IMR-90 (cell line): ENCODE measurements around the gene CDHR2. TPM values are rescaled to one million over a fixed set of nuclear protein-coding genes. Genes with fewer than 3 reads are reported as not detected.

Source experiments
- ATAC-seq: fragments of 200-7000 bp; cut with Tn5 transposase; 2 replicates; pipeline ENCODE4 v1.9.1; 2020; ENCODE audit warnings: low read depth, mild to moderate bottlenecking, moderate library complexity
- BruUV-seq: library from RNA; stranded (reverse); fragments of 400-500 nt; replicated peaks from 2 replicates; lab custom pipeline; 2021; lab: Mats Ljungman, UMichigan
- CTCF ChIA-PET: fragments of 300-600 bp; formaldehyde crosslinking; extraction: SDS; loops from one replicate; lab custom pipeline; 2021; ENCODE audit warnings: antibody characterized with exemption; lab: Yijun Ruan, JAX
- POLR2A ChIA-PET: fragments of 300-600 bp; sonication (Branson Sonifier 250); formaldehyde crosslinking; loops from one replicate; lab custom pipeline; 2022; ENCODE audit warnings: antibody characterized with exemption; ENCODE audit not compliant: unreplicated experiment; lab: Charles Lee
- DNase-seq: peaks from one replicate; pipeline ENCODE4 v3.0.0; 2013
- H2AFZ ChIP-seq: replicated peaks from 2 replicates; pipeline ENCODE3; 2013; ENCODE audit warnings: low read length, mild to moderate bottlenecking; ENCODE audit not compliant: poor library complexity
- H2AK5ac ChIP-seq: 2 replicates; pipeline ENCODE4 v1.6.1; 2013; ENCODE audit warnings: low read depth, low read length, inconsistent platforms
- H2AK9ac ChIP-seq: replicated peaks from 2 replicates; pipeline ENCODE3; 2013; ENCODE audit warnings: mild to moderate bottlenecking, low read depth, low read length, moderate library complexity; ENCODE audit not compliant: poor library complexity
- H2BK120ac ChIP-seq: 2 replicates; pipeline ENCODE4 v1.6.1; 2013; ENCODE audit warnings: low read depth, low read length, inconsistent platforms
- H2BK15ac ChIP-seq: 3 replicates; pipeline ENCODE4 v1.6.1; 2013; ENCODE audit warnings: low read depth, low read length, inconsistent platforms
- H2BK20ac ChIP-seq: 2 replicates; pipeline ENCODE4 v1.6.1; 2013; ENCODE audit warnings: low read depth, mild to moderate bottlenecking, inconsistent platforms, low read length, moderate library complexity
- H2BK5ac ChIP-seq: 2 replicates; pipeline ENCODE4 v1.6.1; 2013; ENCODE audit warnings: mild to moderate bottlenecking, low read depth, low read length, inconsistent platforms; ENCODE audit not compliant: poor library complexity, severe bottlenecking
- H3K14ac ChIP-seq: replicated peaks from 2 replicates; pipeline ENCODE4 v1.6.1; 2013; ENCODE audit warnings: low read depth, low read length, inconsistent platforms
- H3K18ac ChIP-seq: 2 replicates; pipeline ENCODE4 v1.6.1; 2013; ENCODE audit warnings: low read depth, low read length, control low read depth
- H3K23ac ChIP-seq: 2 replicates; pipeline ENCODE4 v1.6.1; 2013; ENCODE audit warnings: low read depth, low read length, inconsistent platforms
- H3K27ac ChIP-seq: 2 replicates; pipeline ENCODE4 v1.5.1; 2013; ENCODE audit warnings: mild to moderate bottlenecking, control low read depth, low read length; ENCODE audit not compliant: insufficient read depth
- H3K27me3 ChIP-seq: 2 replicates; pipeline ENCODE4 v1.6.1; 2013; ENCODE audit warnings: low read length; ENCODE audit not compliant: control insufficient read depth, insufficient read depth
- H3K36me3 ChIP-seq: 2 replicates; pipeline ENCODE4 v1.6.1; 2013; ENCODE audit warnings: low read length, mixed read lengths; ENCODE audit not compliant: control insufficient read depth, insufficient read depth
- H3K4ac ChIP-seq: 2 replicates; pipeline ENCODE4 v1.6.1; 2013; ENCODE audit warnings: low read depth, low read length, inconsistent platforms
- H3K4me1 ChIP-seq: 2 replicates; pipeline ENCODE4 v1.6.1; 2013; ENCODE audit warnings: low read length, mixed read lengths; ENCODE audit not compliant: control insufficient read depth, insufficient read depth
- H3K4me2 ChIP-seq: 2 replicates; pipeline ENCODE4 v1.6.1; 2013; ENCODE audit warnings: low read depth, mild to moderate bottlenecking, control low read depth, low read length, moderate library complexity
- H3K4me3 ChIP-seq: 2 replicates; pipeline ENCODE4 v1.5.1; 2013; ENCODE audit warnings: low read depth, mild to moderate bottlenecking, control low read depth, low read length, moderate library complexity; ENCODE audit not compliant: insufficient read depth
- H3K56ac ChIP-seq: 2 replicates; pipeline ENCODE4 v1.6.1; 2013; ENCODE audit warnings: low read length, inconsistent platforms; ENCODE audit not compliant: insufficient read depth; ENCODE audit errors: extremely low read depth
- H3K79me1 ChIP-seq, 2 experiments: 2 replicates each; pipeline ENCODE4 v1.6.1; 2013; ENCODE audit warnings: low read length in 2 of 2, inconsistent platforms in 1 of 2, low read depth in 1 of 2
- H3K9ac ChIP-seq: 2 replicates; pipeline ENCODE4 v1.6.1; 2013; ENCODE audit warnings: low read depth, low read length, control low read depth
- H3K9me1 ChIP-seq: 2 replicates; pipeline ENCODE4 v1.6.1; 2013; ENCODE audit warnings: low read length, inconsistent platforms; ENCODE audit not compliant: insufficient read depth
- H3K9me3 ChIP-seq: 2 replicates; pipeline ENCODE4 v1.6.1; 2013; ENCODE audit warnings: low read length; ENCODE audit not compliant: control insufficient read depth, insufficient read depth
- H4K20me1 ChIP-seq: 2 replicates; pipeline ENCODE4 v1.6.1; 2013; ENCODE audit warnings: low read length, inconsistent platforms; ENCODE audit not compliant: insufficient read depth
- H4K5ac ChIP-seq: 2 replicates; pipeline ENCODE4 v1.6.1; 2013; ENCODE audit warnings: mild to moderate bottlenecking, low read depth, low read length, control low read depth
- H4K8ac ChIP-seq, 2 experiments: 2 replicates each; pipeline ENCODE4 v1.6.1; 2013; ENCODE audit warnings: low read depth in 2 of 2, low read length in 2 of 2, control low read depth in 1 of 2, inconsistent platforms in 1 of 2
- H4K91ac ChIP-seq: 2 replicates; pipeline ENCODE4 v1.6.1; 2013; ENCODE audit warnings: low read depth, low read length, inconsistent platforms; ENCODE audit not compliant: insufficient read depth
- BHLHE40 ChIP-seq: fragments of 150-350 bp; IDR thresholded peaks from 2 replicates; pipeline ENCODE4 v1.6.1; 2016; ENCODE audit warnings: mild to moderate bottlenecking, low read depth, low read length
- CEBPB ChIP-seq: IDR thresholded peaks from 2 replicates; pipeline ENCODE4 v1.6.1; 2012; ENCODE audit warnings: low read depth, low read length, improper control_type of control experiment
- CTCF ChIP-seq: conservative IDR thresholded peaks from 2 replicates; pipeline ENCODE4 v1.5.1; 2012; ENCODE audit warnings: mild to moderate bottlenecking, low read depth, low read length, improper control_type of control experiment
- ELK1 ChIP-seq: fragments of 150-350 bp; IDR thresholded peaks from 2 replicates; pipeline ENCODE4 v1.6.1; 2016; ENCODE audit warnings: low read depth, mild to moderate bottlenecking, low read length, moderate library complexity, borderline replicate concordance
- MAFK ChIP-seq: IDR thresholded peaks from 2 replicates; pipeline ENCODE4 v1.6.1; 2012; ENCODE audit warnings: low read depth, low read length, improper control_type of control experiment
- MAZ ChIP-seq: IDR thresholded peaks from 2 replicates; pipeline ENCODE4 v1.6.1; 2012; ENCODE audit warnings: low read depth, mild to moderate bottlenecking, low read length, improper control_type of control experiment, moderate library complexity, borderline replicate concordance
- MXI1 ChIP-seq: IDR thresholded peaks from 2 replicates; pipeline ENCODE4 v1.6.1; 2012; ENCODE audit warnings: low read depth, mild to moderate bottlenecking, low read length, moderate library complexity, borderline replicate concordance
- POLR2A ChIP-seq: IDR thresholded peaks from 2 replicates; pipeline ENCODE4 v1.6.1; 2012; ENCODE audit warnings: mild to moderate bottlenecking, low read depth, low read length
- RCOR1 ChIP-seq: IDR thresholded peaks from 2 replicates; pipeline ENCODE4 v1.6.1; 2012; ENCODE audit warnings: mild to moderate bottlenecking, low read length, improper control_type of control experiment; ENCODE audit not compliant: insufficient replicate concordance
- RFX5 ChIP-seq: IDR thresholded peaks from 2 replicates; pipeline ENCODE4 v1.8.0; 2012; ENCODE audit warnings: low read depth, mild to moderate bottlenecking, low read length, moderate library complexity
- SMC3 ChIP-seq: fragments of 150-350 bp; IDR thresholded peaks from 2 replicates; pipeline ENCODE4 v1.6.1; 2016; ENCODE audit warnings: low read depth, mild to moderate bottlenecking, antibody characterized with exemption, low read length, moderate library complexity
- USF2 ChIP-seq: fragments of 150-350 bp; IDR thresholded peaks from 2 replicates; pipeline ENCODE4 v1.6.1; 2017; ENCODE audit warnings: mild to moderate bottlenecking, antibody characterized with exemption, low read length, low read depth
- WGBS, 2 experiments: methylation state at CpG; one replicate each; pipeline versions ENCODE4 v1.1.5 to v1.1.7; 2013; ENCODE audit warnings: missing lambda C conversion rate in 2 of 2; ENCODE audit not compliant: insufficient read length in 1 of 2; ENCODE audit errors: extremely low coverage in 2 of 2; 5-methylcytosine and 5-hydroxymethylcytosine counted together
- dilution Hi-C: fragments of 300-500 bp; cut with HindIII; formaldehyde crosslinking; loops from one replicate; pipeline ENCODE4 v1.14.3; 2018; ENCODE audit warnings: low sequenced_read_pairs; ENCODE audit not compliant: unreplicated experiment
- in situ Hi-C: fragments of 300-500 bp; cut with MboI; formaldehyde crosslinking; loops from 3 replicates; pipeline ENCODE4 v1.14.3; 2019; ENCODE audit warnings: low sequenced_read_pairs, inconsistent platforms, mixed read lengths
- intact Hi-C: fragments of 100-400 bp; cut with micrococcal nuclease; formaldehyde crosslinking; loops from 2 replicates; pipeline ENCODE4 v1.10.0; 2022
- polyA plus RNA-seq, 3 experiments: library from polyadenylated mRNA; depleted of rRNA; stranded (reverse); fragments of >200 nt; gene quantifications; 2 replicates each; pipeline ENCODE4 v1.2.3, GENCODE V29; 2012; ENCODE audit warnings: low replicate concordance in 1 of 3
- total RNA-seq: library from RNA; depleted of rRNA; stranded (reverse); fragments of >200 nt; gene quantifications from 2 replicates; pipeline ENCODE4 v1.2.3, GENCODE V29; 2012

Gene CDHR2
- total and polyA plus RNA-seq, 2 of the 4 experiments (the other 2 are of a cell fraction): not detected

- H3K4me2 ChIP-seq: no peak overlapping the region
- no peak overlapping the region for H2AFZ ChIP-seq
- intact Hi-C loops (no loop called here), dilution Hi-C loops (no loop called here), in situ Hi-C loops (no loop called here)
- no peak overlapping the region for H3K4me3 ChIP-seq
- H2BK20ac ChIP-seq: no peak overlapping the region
- no peak overlapping the region for H2BK120ac ChIP-seq
- H4K20me1 ChIP-seq: no peaks in the 10 kb centered on the region
- no peak for ATAC-seq
- H2AK5ac ChIP-seq: no peak overlapping the region
- H3K9me1 ChIP-seq: no peaks in the 10 kb centered on the region
- no peak overlapping the region for H3K18ac ChIP-seq
- ChIA-PET POLR2A (no interaction called here), CTCF (no interaction called here)
- no peak for DNase-seq
- no peaks in the 10 kb centered on the region for H3K27me3 ChIP-seq
- H3K14ac ChIP-seq: no peak overlapping the region
- H2AK9ac ChIP-seq: no peak overlapping the region
- 100% methylated on average over 3 of the region's 9 CpGs; no CpG with 5 or more reads in 1 of the 2 experiments for WGBS, 2 experiments
- BruUV-seq: no TSS peak
- no peak overlapping the region for H2BK15ac ChIP-seq
- no peak overlapping the region for H4K8ac ChIP-seq
- H4K91ac ChIP-seq: no peak overlapping the region
- no peak overlapping the region for H2BK5ac ChIP-seq
- H3K36me3 ChIP-seq: peaks cover 33% of the 10 kb centered on the region
- H3K4me1 ChIP-seq: no peaks in the 10 kb centered on the region
- H4K5ac ChIP-seq: no peak overlapping the region
- no peaks in the 10 kb centered on the region for H3K9me3 ChIP-seq
- no peak overlapping the region for H3K4ac ChIP-seq
- no peak overlapping the region for H3K27ac ChIP-seq
- no peak overlapping the region for H3K23ac ChIP-seq
- TF ChIP-seq BHLHE40: no peak
- TF ChIP-seq CTCF: no peak
- no peak for TF ChIP-seq MAFK
- TF ChIP-seq USF2: no peak
- no peak for TF ChIP-seq SMC3
- TF ChIP-seq RCOR1: no peak
- no peak for TF ChIP-seq MXI1
- no peak for TF ChIP-seq MAZ
- no peak for TF ChIP-seq CEBPB
- no peak for TF ChIP-seq RFX5
- TF ChIP-seq POLR2A: no peak
- TF ChIP-seq ELK1: no peak
- no peaks in the 10 kb centered on the region for H3K79me1 ChIP-seq
- H3K56ac ChIP-seq: no peak overlapping the region
- no peak overlapping the region for H3K9ac ChIP-seq
Observed at GRCh38 chr5:176525677-176526076, 23.5 kb upstream of the CDHR2 start.
